Suprapubic skin (tissue), 4 donors: ENCODE data around the gene MLST8. TPM values are rescaled to one million over a fixed set of nuclear protein-coding genes. Genes with fewer than 3 reads are reported as not detected.

Experiments used
- DNase-seq, 2 donors: peaks; one replicate each; pipeline ENCODE4 v3.0.0-alpha.2; 2019; ENCODE audit warnings: low spot score in 2 of 2
- H3K27ac ChIP-seq: fragments of 200-600 bp; sonication (generic); one replicate; pipeline ENCODE4 v1.5.1; 2019
- H3K27me3 ChIP-seq: fragments of 200-600 bp; sonication (generic); one replicate; pipeline ENCODE4 v1.5.1; 2019
- H3K36me3 ChIP-seq: fragments of 200-600 bp; sonication (generic); one replicate; pipeline ENCODE4 v1.5.1; 2019
- H3K4me1 ChIP-seq: fragments of 200-600 bp; sonication (generic); one replicate; pipeline ENCODE4 v1.5.1; 2019
- H3K4me3 ChIP-seq: fragments of 200-600 bp; sonication (generic); one replicate; pipeline ENCODE4 v1.5.1; 2019; ENCODE audit warnings: mild to moderate bottlenecking
- H3K9me3 ChIP-seq: fragments of 200-600 bp; sonication (generic); one replicate; pipeline ENCODE4 v1.5.1; 2019
- CTCF ChIP-seq, 2 donors: fragments of 200-600 bp in 1 of 2; fragments of 450-650 bp in 1 of 2; sonication (generic) in 1 of 2; IDR thresholded peaks; one replicate each; pipeline ENCODE4 v1.5.1; 2016 to 2019; ENCODE audit warnings: antibody characterized with exemption in 2 of 2, mild to moderate bottlenecking in 1 of 2, moderate library complexity in 1 of 2
- EP300 ChIP-seq: sonication (generic); formaldehyde crosslinking; IDR thresholded peaks from one replicate; pipeline ENCODE4 v1.6.1; 2017; ENCODE audit warnings: antibody characterized with exemption
- POLR2A ChIP-seq, 2 donors: fragments of 450-650 bp; IDR thresholded peaks; one replicate each; pipeline ENCODE4 v1.6.1; 2017; ENCODE audit warnings: antibody characterized with exemption in 2 of 2, mild to moderate bottlenecking in 2 of 2, moderate library complexity in 2 of 2
- POLR2AphosphoS5 ChIP-seq, 3 donors: sonication (generic); formaldehyde crosslinking; IDR thresholded peaks; one replicate each; pipeline ENCODE4 v1.6.1; 2017; ENCODE audit warnings: antibody characterized with exemption in 3 of 3
- WGBS: methylation state at CpG from one replicate; pipeline ENCODE4 v1.1.5; 2018; 5-methylcytosine and 5-hydroxymethylcytosine counted together
- total RNA-seq, 4 donors: library from RNA; depleted of rRNA; stranded (reverse); fragments of >200 nt; gene quantifications; one replicate each; pipeline ENCODE4 v1.1.0, GENCODE V29; 2016

MLST8 gene
- total RNA-seq, 4 donors from 2014 or later, result 52.3 to 69.5 (median 55.1) TPM

GRCh38 chr16:2181952-2182351, 23.3 kb upstream of the MLST8 start:
- Histone ChIP-seq H3K9me3 (no peaks in the 10 kb centered on the region), H3K4me3 (no peak overlapping the region), H3K27me3 (no peaks in the 10 kb centered on the region), H3K27ac (no peak overlapping the region), H3K4me1 (peaks cover 13% of the 10 kb centered on the region), H3K36me3 (peaks cover 10% of the 10 kb centered on the region)
- 98% methylated on average over 10 of the region's 20 CpGs for WGBS
- DNase-seq, result no peak
- TF ChIP-seq POLR2A (IDR thresholded peaks at IDR 0.05), result no peak
- no peak for TF ChIP-seq CTCF (IDR thresholded peaks at IDR 0.05)
- TF ChIP-seq POLR2AphosphoS5 (IDR thresholded peaks at IDR 0.05), result no peak
- no peak for TF ChIP-seq EP300

DNA sequence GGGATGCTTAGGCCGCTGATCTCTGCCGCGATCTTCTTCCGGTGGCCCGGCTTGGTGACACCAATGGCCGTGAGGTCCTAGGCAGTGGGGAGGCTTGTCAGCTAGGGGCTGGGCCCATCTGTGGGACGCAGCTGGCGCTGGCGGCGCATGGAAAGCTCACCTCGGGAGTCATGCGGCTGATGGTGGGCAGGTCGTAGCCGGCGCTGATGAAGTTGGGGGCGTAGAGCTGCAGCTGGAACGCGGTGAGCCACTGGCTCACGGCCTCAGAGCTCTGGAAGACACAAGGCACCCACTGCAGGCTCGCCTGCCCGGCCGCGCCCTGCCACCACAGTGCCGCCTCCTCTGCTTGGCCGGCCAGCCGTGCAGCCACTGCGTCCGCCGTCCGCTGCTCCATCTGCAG, 21.6 kb upstream of the MLST8 start:
- DNase-seq, result no peak
- no peaks in the 10 kb centered on the region for H3K9me3 ChIP-seq
- no peak for TF ChIP-seq POLR2A (IDR thresholded peaks at IDR 0.05)
- no peak for TF ChIP-seq CTCF (IDR thresholded peaks at IDR 0.05)
- TF ChIP-seq EP300, result no peak
- TF ChIP-seq POLR2AphosphoS5 (IDR thresholded peaks at IDR 0.05), result no peak
- H3K27ac ChIP-seq, result no peak overlapping the region
- no peak overlapping the region for H3K4me3 ChIP-seq
- no peaks in the 10 kb centered on the region for H3K36me3 ChIP-seq
- 95% methylated on average over 23 of the region's 30 CpGs for WGBS
- H3K27me3 ChIP-seq, result no peaks in the 10 kb centered on the region
- H3K4me1 ChIP-seq, result peaks cover 13% of the 10 kb centered on the region

DNA sequence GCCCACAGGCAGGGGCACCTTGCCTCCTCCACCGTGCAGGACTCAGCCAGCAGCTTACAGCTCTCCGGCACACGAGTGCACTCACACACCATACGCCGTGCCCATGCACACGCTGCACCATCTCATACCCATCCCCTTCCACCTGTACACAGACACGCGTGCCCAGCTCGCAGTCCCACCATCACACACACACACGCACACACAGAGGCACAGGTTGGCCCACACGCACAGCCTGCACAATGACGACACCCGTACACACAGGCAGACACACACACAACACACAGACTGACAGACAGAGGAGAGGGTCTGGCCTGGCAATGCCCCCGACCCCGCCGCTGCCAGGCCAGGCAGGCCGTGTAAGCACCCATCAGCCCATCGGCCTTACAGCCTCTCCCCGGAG, 20.9 kb upstream of the MLST8 start:
- TF ChIP-seq POLR2AphosphoS5 (IDR thresholded peaks at IDR 0.05) (no peak), POLR2A (IDR thresholded peaks at IDR 0.05) (no peak)
- Histone ChIP-seq H3K4me1 (peaks cover 9% of the 10 kb centered on the region), H3K36me3 (no peaks in the 10 kb centered on the region), H3K9me3 (no peaks in the 10 kb centered on the region), H3K27me3 (no peaks in the 10 kb centered on the region), H3K4me3 (no peak overlapping the region), H3K27ac (no peak overlapping the region)
- WGBS, result 77% methylated on average over 16 of the region's 19 CpGs
- no peak for DNase-seq

DNA sequence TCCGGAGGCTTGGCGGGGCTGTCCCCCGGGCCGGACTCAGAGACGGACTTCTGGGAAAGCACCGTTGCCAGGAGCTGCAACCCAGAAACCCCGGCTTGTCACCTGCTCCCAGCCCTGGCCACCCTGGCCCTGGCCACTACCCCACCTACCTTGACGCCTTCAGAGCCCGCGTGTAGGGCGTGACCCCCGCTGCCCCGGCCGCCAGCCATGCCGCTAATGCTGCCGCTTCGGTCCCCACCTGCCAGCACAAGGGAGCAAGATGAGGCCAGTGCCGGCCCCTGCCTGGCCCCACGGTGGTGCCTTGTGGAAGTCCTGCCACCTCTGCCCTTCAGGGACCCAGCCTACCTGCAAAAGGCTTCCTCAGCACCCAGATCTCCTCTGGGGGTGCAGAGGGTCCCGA, 20.3 kb upstream of the MLST8 start:
- no peak overlapping the region for H3K27ac ChIP-seq
- peaks cover 7% of the 10 kb centered on the region for H3K4me1 ChIP-seq
- DNase-seq, result no peak
- no peaks in the 10 kb centered on the region for H3K36me3 ChIP-seq
- 93% methylated on average over 6 of the region's 20 CpGs for WGBS
- no peak for TF ChIP-seq EP300
- TF ChIP-seq POLR2AphosphoS5 (IDR thresholded peaks at IDR 0.05), result no peak
- TF ChIP-seq POLR2A (IDR thresholded peaks at IDR 0.05), result no peak
- TF ChIP-seq CTCF (IDR thresholded peaks at IDR 0.05), result no peak
- H3K27me3 ChIP-seq, result no peaks in the 10 kb centered on the region
- no peaks in the 10 kb centered on the region for H3K9me3 ChIP-seq
- H3K4me3 ChIP-seq, result no peak overlapping the region

- H3K9me3 ChIP-seq, result no peaks in the 10 kb centered on the region
- TF ChIP-seq EP300, result no peak
- no peak for TF ChIP-seq POLR2A (IDR thresholded peaks at IDR 0.05)
- peaks cover 17% of the 10 kb centered on the region for H3K4me1 ChIP-seq
- H3K27me3 ChIP-seq, result no peaks in the 10 kb centered on the region
- no peak for DNase-seq
- 89% methylated on average over 13 of the region's 13 CpGs for WGBS
- H3K4me3 ChIP-seq, result no peak overlapping the region
- no peak overlapping the region for H3K27ac ChIP-seq
- no peaks in the 10 kb centered on the region for H3K36me3 ChIP-seq
Measured at GRCh38 chr16:2186064-2186463, 19.2 kb upstream of the MLST8 start.

DNA sequence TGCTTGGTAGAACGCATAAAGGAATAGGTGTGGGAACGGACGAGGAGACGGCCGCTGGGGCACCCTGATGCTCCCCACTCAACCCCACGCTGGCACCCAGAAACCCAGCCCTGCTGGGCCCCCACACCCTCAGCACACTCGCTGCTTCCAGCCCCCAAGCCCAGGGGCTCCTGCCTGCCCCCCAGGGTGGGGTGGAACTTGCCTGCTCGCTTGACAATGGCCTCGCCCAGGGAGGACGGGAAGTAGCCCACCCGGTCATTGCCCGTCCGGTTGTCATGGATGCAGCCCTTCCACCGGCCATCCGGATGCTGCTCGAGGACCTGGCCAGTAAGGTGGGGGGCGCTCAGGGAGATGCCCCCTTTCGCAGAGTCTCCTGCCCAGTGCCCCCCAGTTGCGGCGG, 18.7 kb upstream of the MLST8 start:
- no CpG with 5 or more reads among the region's 20 CpGs for WGBS
- TF ChIP-seq CTCF (IDR thresholded peaks at IDR 0.05) (no peak), EP300 (no peak), POLR2A (IDR thresholded peaks at IDR 0.05) (no peak), POLR2AphosphoS5 (IDR thresholded peaks at IDR 0.05) (no peak)
- Histone ChIP-seq H3K4me1 (peaks cover 21% of the 10 kb centered on the region), H3K4me3 (no peak overlapping the region), H3K36me3 (no peaks in the 10 kb centered on the region), H3K27ac (no peak overlapping the region), H3K9me3 (no peaks in the 10 kb centered on the region), H3K27me3 (no peaks in the 10 kb centered on the region)
- no peak for DNase-seq
